Measurements from ENCODE around the gene STAM2. TPM values are rescaled to one million over a fixed set of nuclear protein-coding genes. Genes with fewer than 3 reads are reported as not detected.
"Not testable (repeated sequence)": the region's sequence is repeated elsewhere in the genome, so short reads cannot be mapped to it uniquely, and the experiment has no call there.

The STAM2 gene
- total RNA-seq, 1 donor from 2014 or later: 4.0 TPM

- Histone ChIP-seq H3K9me3 (no peaks in the 10 kb centered on the region), H3K4me3 (no peak overlapping the region), H3K36me3 (no peaks in the 10 kb centered on the region), H3K4me1 (no peaks in the 10 kb centered on the region), H3K27me3 (no peaks in the 10 kb centered on the region), H3K27ac (no peak overlapping the region)
- intact Hi-C loops (cut with DNase I): loop anchor here (2.0 to 5.0 kb wide), 3 partner anchors 147 to 445 kb away; partner anchors contain the start of gene FMNL2
- peak; percentile 75 to 88 (median 88) for TF ChIP-seq CTCF (IDR thresholded peaks at IDR 0.05)
- DNase-seq (ENCODE audit: low spot score in 2 of 2): no peak
Observed at GRCh38 chr2:152189622-152190495, 14.3 kb upstream of the STAM2 start.

GRCh38 chr2:152186808-152187207 is 11.2 kb upstream of the STAM2 start:
- H3K4me3 ChIP-seq; H3K27me3 ChIP-seq; intact Hi-C loops (cut with DNase I); DNase-seq (ENCODE audit: low spot score in 2 of 2); H3K27ac ChIP-seq; H3K9me3 ChIP-seq; H3K4me1 ChIP-seq; H3K36me3 ChIP-seq: not testable (repeated sequence)

- no peak for TF ChIP-seq CTCF (IDR thresholded peaks at IDR 0.05)
- Histone ChIP-seq H3K9me3 (no peaks in the 10 kb centered on the region), H3K27me3 (no peaks in the 10 kb centered on the region), H3K27ac (no peak overlapping the region), H3K36me3 (no peaks in the 10 kb centered on the region), H3K4me1 (no peaks in the 10 kb centered on the region), H3K4me3 (no peak overlapping the region)
- intact Hi-C loops (cut with DNase I): no loop called here
- no peak for DNase-seq (ENCODE audit: low spot score in 2 of 2)
Observed at GRCh38 chr2:152186262-152186661, 10.7 kb upstream of the STAM2 start.

- intact Hi-C loops (cut with DNase I): no loop called here
- no peaks in the 10 kb centered on the region for H3K9me3 ChIP-seq
- no peaks in the 10 kb centered on the region for H3K36me3 ChIP-seq
- no peak overlapping the region for H3K27ac ChIP-seq
- DNase-seq (ENCODE audit: low spot score in 2 of 2): no peak
- no peak for TF ChIP-seq CTCF (IDR thresholded peaks at IDR 0.05)
- no peak overlapping the region for H3K4me3 ChIP-seq
- H3K27me3 ChIP-seq: no peaks in the 10 kb centered on the region
- H3K4me1 ChIP-seq: no peaks in the 10 kb centered on the region
Observed at GRCh38 chr2:152183401-152184073, 8.0 kb upstream of the STAM2 start.

GRCh38 chr2:152177667-152178066 is 2.1 kb upstream of the STAM2 start:
- not testable (repeated sequence) for H3K36me3 ChIP-seq; H3K27ac ChIP-seq; H3K4me1 ChIP-seq; H3K4me3 ChIP-seq; H3K27me3 ChIP-seq; H3K9me3 ChIP-seq; DNase-seq (ENCODE audit: low spot score in 2 of 2)
- intact Hi-C loops (cut with DNase I): loop anchor here (10.0 kb wide), 2 partner anchors 157 to 353 kb away; partner anchors contain the start of genes ARL5A and FMNL2

- intact Hi-C loops (cut with DNase I): loop anchor here (1.0 to 10.0 kb wide), 3 partner anchors 159 to 459 kb away; partner anchors contain the start of genes ARL5A and FMNL2
- H3K27me3 ChIP-seq: no peaks in the 10 kb centered on the region
- H3K27ac ChIP-seq: peak overlapping the region; percentile 92 to 99
- no peak for TF ChIP-seq CTCF (IDR thresholded peaks at IDR 0.05)
- H3K4me1 ChIP-seq: peaks cover 3 to 14% of the 10 kb centered on the region in 2 donors
- no peaks in the 10 kb centered on the region for H3K36me3 ChIP-seq
- H3K9me3 ChIP-seq: no peaks in the 10 kb centered on the region
- peak overlapping the region; percentile 75 to 99 for H3K4me3 ChIP-seq
- DNase-seq (ENCODE audit: low spot score in 2 of 2): no peak
Observed at GRCh38 chr2:152176113-152176714, 651 bp upstream of the STAM2 start.
